Dermis microvascular lymphatic vessel endothelial cell (primary cell): Measurements from ENCODE around the gene CDH13. TPM values are rescaled to one million over a fixed set of nuclear protein-coding genes. Genes with fewer than 3 reads are reported as not detected.

Experiments
- DNase-seq, 2 donors: peaks; one replicate each; pipeline versions ENCODE4 v3.0.0 to v3.0.0-alpha.2; 2010; ENCODE audit warnings: low read depth in 2 of 2
- total RNA-seq: library from RNA; depleted of rRNA; stranded (reverse); fragments of >200 nt; gene quantifications from 2 replicates; pipeline ENCODE4 v1.2.1, GENCODE V29; 2014

Gene CDH13
- total RNA-seq, 1 donor from 2014 or later: 68.9 TPM

DNA sequence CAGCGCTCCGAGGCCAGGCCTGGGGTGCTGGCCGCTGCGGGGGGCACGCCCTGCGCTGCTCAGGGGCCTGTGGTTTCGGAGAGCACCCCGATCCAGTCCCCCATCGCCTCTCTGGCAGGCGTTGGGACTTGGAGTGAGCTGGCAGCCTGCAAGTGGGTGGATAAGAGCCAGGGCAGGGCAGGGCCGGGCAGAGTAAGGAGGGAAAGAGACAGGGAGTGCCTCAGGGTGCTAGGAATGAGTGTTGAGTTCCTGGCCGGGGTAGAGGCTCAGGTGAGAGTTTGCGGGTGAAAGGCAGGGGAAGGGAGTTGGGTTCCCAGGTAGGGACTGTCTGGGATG is 1.3 kb downstream of the CDH13 start:
- DNase-seq: peak in 1 of 2 donors; percentile 46

DNA sequence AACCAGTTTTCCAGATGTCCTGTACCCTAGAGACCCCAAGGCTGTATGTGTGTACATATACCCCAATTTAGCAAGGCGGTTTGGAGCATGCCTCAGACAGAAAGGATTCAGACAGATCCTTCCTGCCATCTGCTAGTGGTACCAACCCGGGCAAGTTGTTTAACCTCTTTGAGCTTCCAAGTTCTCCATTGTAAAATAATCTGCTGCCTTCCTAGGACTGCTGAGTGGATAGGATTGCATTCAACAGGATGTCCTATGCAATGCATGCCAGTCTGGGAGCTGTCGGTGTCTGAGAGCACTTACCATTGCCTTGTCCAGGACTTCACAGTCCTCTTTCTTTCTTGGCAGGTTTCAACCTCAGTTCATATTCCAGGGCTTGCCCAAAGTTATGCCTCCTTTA is 1.9 kb downstream of the CDH13 start:
- peak in 1 of 2 donors; percentile 61 for DNase-seq

DNA sequence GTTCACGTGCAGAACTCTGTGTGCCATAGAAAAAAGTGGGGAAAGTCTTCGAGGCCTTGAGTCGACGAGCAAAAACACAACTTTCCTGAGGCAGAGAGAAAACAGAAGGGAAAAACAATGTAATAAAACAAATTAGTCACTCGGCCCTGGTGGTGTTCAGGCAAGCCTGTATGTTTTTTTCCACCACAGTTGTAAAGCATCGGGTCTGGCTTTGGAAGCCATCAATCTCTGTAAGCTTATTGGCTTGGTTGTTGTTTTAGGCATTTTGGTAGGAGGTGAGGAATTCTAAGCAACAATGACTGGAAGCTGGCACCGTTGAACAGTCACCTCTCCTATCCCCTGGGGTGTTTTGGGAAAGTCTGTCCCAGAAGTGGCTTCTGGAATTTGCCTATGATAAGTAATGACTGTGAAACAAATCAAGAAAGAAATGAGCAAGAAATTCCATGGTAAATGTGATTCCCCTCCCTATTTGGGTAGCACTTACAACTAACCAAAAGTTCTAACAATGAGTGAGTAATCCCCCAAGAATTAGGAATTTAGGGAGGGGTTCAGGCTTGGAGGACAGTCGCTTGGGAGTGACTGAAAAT is 2.8 kb downstream of the CDH13 start:
- peak; percentile 84 to 94 for DNase-seq

DNA sequence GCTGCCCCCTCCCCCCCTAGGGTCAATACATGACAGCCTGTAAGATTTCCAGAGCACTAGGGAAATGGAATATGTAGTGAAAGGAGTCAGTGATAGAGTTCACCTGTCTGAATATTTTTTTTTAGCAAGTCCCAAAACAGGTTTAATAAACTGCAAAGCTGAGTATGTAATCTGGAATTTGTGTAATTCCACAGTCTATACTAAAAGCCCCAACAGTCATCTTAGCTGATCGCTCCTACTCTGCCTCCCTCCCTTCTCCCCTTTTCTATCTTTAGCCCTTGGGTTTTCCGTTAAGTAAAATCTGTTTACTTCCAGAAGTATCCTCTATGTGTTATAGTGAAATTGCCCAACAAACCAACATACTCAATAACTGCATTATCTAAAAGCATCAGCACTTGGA is 3.5 kb downstream of the CDH13 start:
- peak in 1 of 2 donors; percentile 34 for DNase-seq

- peak in 1 of 2 donors; percentile 64 for DNase-seq
These were observed 3.9 kb downstream of the CDH13 start for GRCh38 chr16:82630688-82631087.

DNA sequence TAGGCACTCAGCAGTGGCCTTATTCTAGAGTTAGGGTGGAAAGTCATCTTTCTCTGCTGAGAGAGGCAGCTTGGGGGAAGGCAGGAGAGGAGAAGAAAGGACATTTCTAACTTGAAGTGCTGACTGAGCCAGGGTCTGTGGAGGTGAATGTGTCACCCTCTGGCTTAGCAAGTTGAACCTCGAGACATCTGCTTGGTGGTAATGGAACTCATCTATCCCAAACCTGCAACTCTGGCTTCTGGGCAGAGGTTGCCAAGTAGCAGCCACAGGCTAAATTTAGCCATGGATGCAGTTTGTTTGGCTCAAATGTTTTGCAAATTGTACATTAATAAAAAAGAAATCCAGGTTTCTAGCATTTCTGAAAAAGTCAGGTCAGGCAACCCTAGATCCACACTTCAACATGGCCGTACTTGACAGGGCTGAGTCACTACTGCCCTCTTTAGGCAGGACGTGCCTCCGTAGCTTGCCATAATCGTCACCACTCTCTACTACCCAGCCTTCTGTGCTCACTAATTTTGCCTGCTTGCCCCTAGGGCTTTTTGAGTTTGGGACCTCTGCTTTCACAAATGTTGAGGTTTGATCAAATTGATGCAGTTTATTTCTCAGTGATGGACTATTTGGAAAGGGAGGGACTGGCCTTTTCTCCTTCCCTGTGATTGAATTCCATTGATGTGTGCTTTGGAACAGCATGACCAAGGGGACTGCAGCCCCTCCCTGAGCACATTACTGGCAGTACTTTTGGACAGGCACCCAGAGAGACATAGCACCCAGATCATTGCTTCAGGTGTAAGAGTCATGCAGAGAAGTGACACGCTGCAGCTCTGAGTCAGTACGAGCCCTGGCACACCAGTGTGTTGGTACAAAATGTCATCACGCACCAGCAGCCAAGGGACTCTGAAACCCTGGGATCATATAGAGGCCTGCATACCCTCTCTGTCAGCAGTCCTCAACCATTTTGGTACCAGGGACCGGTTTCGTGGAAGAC is 5.2 kb downstream of the CDH13 start:
- peak in 1 of 2 donors; percentile 54 for DNase-seq

GRCh38 chr16:82633964-82634600 is 7.3 kb downstream of the CDH13 start:
- DNase-seq: peak in 1 of 2 donors; percentile 86

- DNase-seq: no peak
These were observed 8.3 kb downstream of the CDH13 start for GRCh38 chr16:82634955-82635610.

DNA sequence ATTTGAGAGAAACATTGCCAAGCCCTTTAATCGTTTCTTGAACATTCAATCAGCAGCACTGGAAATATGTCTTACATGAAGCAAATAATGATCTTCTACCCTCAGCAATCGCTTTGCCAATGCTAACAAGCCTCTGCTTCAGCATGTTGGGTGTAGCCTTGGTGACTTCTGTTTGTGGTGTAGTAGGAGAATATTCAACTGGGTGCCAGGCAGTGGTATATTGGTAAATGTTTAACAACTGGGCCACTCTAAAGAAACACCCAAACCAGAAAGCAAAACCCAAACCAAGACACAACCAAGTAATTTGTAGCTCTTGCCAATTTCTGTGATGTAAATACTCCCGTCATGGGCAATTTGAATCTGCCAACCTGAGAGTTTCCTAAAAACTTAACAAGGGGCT is 9.7 kb downstream of the CDH13 start:
- no peak for DNase-seq

DNA sequence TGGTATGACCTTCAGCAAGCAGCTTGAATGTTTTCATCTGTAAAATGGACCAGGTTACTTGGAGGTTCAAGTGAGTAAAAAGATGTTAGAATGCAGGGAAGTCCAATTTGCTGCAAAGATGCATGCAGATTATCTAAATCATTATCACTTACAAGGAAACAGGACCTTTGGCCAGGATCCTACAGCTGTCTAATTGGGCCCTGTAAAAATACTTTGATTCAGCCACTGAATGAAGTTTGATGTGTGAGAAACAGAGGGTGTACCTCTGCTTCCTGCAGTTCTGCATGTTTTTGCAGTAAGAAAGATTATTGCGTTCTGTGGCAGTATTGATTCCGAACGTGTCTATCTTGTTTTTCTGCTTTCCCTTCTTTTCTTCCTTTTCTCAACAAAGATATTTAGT is 10.2 kb downstream of the CDH13 start:
- no peak for DNase-seq

DNA sequence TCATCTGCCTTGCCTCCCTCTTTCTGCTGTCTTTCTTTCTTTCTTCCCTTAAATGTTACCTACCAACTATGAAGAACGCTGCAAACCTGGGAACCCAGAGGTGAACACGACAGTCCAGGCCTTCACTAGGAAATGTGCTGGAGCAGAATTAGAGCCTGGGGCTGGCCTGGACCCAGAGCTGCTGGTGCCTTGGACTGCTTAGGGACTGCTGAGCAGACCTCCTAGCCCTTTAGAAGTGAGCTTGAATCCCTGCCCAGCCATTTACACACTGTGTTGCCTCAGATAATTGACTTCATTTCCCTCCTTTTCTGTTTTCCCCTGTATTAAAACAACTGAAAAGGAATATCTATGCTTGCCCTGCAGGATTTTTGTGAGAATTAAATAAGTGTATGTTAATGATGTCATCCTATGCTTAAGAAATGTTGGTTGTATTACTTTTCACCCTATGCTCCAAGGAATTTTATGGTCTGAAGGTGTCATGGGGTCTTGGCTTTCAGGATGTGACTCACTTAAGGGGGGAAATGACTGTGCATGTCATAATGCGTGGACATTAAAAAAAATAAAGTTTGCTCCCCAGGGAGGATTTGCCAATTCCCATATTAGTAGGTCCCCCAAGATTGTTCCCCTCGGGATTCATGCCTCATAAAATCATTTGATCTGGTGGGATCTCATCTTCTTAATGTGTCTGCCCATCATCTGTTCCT is 11.5 kb downstream of the CDH13 start:
- DNase-seq: peak; percentile 61 to 92

DNA sequence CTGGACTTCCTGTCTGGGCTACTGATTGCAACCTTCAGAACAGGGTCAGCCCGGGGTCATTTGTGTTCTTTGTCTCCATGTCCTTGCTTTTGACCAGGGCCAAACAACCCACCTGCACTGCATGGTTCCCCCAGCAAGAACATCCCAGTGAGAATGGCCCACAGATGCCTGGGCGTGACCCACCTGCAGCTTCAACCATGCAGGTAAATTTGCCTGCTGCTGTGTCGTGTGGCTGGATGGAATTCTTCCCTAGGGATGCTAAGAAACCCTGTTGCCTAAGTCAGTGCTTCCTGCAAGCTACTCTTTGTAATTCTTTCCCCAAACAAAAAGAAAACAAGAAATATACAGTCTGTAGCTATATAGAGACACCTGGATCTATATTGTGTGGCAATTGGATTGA is 12.5 kb downstream of the CDH13 start:
- DNase-seq: peak in 1 of 2 donors; percentile 20

- DNase-seq: peak; percentile 61 to 83
These were observed 13.0 kb downstream of the CDH13 start for GRCh38 chr16:82639666-82640336.

- DNase-seq: peak in 1 of 2 donors; percentile 60
These were observed 14.7 kb downstream of the CDH13 start for GRCh38 chr16:82641336-82641984.

GRCh38 chr16:82643136-82643535 is 16.4 kb downstream of the CDH13 start:
- no peak for DNase-seq

DNA sequence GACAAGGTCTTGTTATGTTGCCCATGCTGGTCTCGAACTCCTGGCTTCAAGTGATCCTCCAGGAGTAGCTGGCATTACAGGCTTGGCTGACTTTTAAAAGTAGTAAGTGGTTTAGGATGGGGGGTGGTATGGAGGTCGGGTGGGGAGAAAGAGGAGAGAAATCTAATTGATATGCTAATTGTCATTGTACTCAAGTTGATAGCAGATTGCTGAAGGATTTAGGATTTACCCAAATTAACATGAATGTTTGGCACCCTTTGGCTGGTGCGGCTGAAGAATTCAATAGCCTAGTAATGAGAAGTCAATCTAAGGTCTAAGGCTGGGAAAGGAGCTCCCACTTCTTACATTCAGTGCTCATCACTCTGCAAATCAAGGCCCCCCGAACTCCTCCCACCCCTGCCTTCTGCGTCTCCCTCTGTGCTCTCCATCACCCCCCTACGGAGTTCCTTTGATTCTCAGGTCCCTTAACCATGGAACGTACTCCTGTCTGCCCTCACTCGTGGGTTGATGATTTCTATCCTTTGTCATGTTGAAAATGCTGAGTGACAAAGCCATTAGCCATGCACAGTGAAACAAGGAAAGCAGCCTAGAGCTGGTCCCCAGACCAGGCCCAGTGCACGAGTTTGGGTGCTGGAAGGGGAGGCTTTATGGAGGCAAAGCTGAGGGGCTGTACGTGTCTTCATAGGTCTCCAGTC is 17.3 kb downstream of the CDH13 start:
- no peak for DNase-seq

- DNase-seq: no peak
These were observed 19.7 kb downstream of the CDH13 start for GRCh38 chr16:82646504-82646903.

GRCh38 chr16:82649766-82650165 is 23.0 kb downstream of the CDH13 start:
- DNase-seq: no peak

DNA sequence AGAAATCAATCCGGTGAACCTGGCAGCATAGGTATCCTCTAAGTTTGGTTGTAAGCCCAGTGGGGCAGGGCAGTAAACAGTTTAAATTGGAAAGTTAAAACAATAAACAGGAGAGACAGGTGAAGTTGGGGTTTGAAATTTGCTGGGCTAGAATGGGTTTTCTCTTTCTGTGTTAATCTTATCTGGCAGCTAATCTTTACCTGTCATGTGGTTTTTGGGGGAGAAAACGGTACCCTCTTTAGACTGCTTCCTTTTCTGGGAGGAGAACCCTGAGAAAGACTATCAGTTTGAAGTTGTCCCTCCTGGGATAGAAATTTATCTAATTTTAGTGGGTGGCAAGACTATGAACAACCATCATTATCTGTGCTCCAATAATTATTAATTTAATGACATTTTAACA is 24.0 kb downstream of the CDH13 start:
- no peak for DNase-seq
